SK-N-SH treated with all-trans-retinoic acid at 6 μM for 48 hours (cell line): ENCODE results near the gene NT5C3B.

Source experiments
- ATAC-seq: fragments of 200-7000 bp; cut with Tn5 transposase; 3 replicates; pipeline ENCODE4 v1.9.1; 2020; ENCODE audit warnings: mild to moderate bottlenecking, moderate library complexity
- ARNTL ChIP-seq: fragments of 450-650 bp; formaldehyde crosslinking; IDR thresholded peaks from 2 replicates; pipeline ENCODE4 v1.5.0; 2020; ENCODE audit warnings: low read depth, mild to moderate bottlenecking, moderate library complexity, borderline replicate concordance
- CREB5 ChIP-seq: fragments of 250-450 bp; sonication (Bioruptor Pico); IDR thresholded peaks from 2 replicates; pipeline ENCODE4 v1.5.1; 2020; ENCODE audit warnings: low read depth, mild to moderate bottlenecking, moderate library complexity
- CSDC2 ChIP-seq: fragments of 250-450 bp; sonication (Bioruptor Pico); IDR thresholded peaks from 2 replicates; pipeline ENCODE4 v1.5.0; 2020; ENCODE audit warnings: mild to moderate bottlenecking, moderate library complexity
- CSRNP3 ChIP-seq: fragments of 250-450 bp; sonication (Bioruptor Pico); IDR thresholded peaks from 2 replicates; pipeline ENCODE4 v1.5.1; 2021; ENCODE audit warnings: mild to moderate bottlenecking, moderate library complexity
- ESRRG ChIP-seq: fragments of 250-450 bp; sonication (Bioruptor Pico); IDR thresholded peaks from 2 replicates; pipeline ENCODE4 v1.6.1; 2021; ENCODE audit warnings: mild to moderate bottlenecking
- GLIS3 ChIP-seq: fragments of 250-450 bp; sonication (Bioruptor Pico); IDR thresholded peaks from 2 replicates; pipeline ENCODE4 v1.5.0; 2020; ENCODE audit warnings: mild to moderate bottlenecking, moderate library complexity
- ISL1 ChIP-seq: fragments of 250-450 bp; sonication (Bioruptor Pico); IDR thresholded peaks from 2 replicates; pipeline ENCODE4 v2.1.2; 2022; ENCODE audit warnings: mild to moderate bottlenecking, moderate library complexity
- PATZ1 ChIP-seq: fragments of 250-450 bp; sonication (Bioruptor Pico); IDR thresholded peaks from 2 replicates; pipeline ENCODE4 v1.8.0; 2020; ENCODE audit warnings: mild to moderate bottlenecking, moderate library complexity, borderline replicate concordance
- PPARA ChIP-seq: fragments of 250-450 bp; sonication (Bioruptor Pico); IDR thresholded peaks from 2 replicates; pipeline ENCODE4 v1.5.0; 2020; ENCODE audit warnings: mild to moderate bottlenecking, borderline replicate concordance
- RARB ChIP-seq: fragments of 250-450 bp; sonication (Bioruptor Pico); IDR thresholded peaks from 2 replicates; pipeline ENCODE4 v1.8.0; 2021; ENCODE audit warnings: mild to moderate bottlenecking, moderate library complexity
- SNAI2 ChIP-seq: fragments of 250-450 bp; sonication (Bioruptor Pico); IDR thresholded peaks from 2 replicates; pipeline ENCODE4 v1.5.0; 2020; ENCODE audit warnings: mild to moderate bottlenecking, moderate library complexity
- TCF4 ChIP-seq: fragments of 250-450 bp; sonication (Bioruptor Pico); IDR thresholded peaks from 2 replicates; pipeline ENCODE4 v1.8.0; 2021; ENCODE audit warnings: mild to moderate bottlenecking, moderate library complexity, borderline replicate concordance
- TOX ChIP-seq: fragments of 250-450 bp; sonication (Bioruptor Pico); IDR thresholded peaks from 2 replicates; pipeline ENCODE4 v1.8.0; 2021; ENCODE audit warnings: mild to moderate bottlenecking, moderate library complexity, borderline replicate concordance
- TSHZ2 ChIP-seq: fragments of 250-450 bp; sonication (Bioruptor Pico); IDR thresholded peaks from 2 replicates; pipeline ENCODE4 v1.5.0; 2020; ENCODE audit warnings: mild to moderate bottlenecking, moderate library complexity
- ZC3H10 ChIP-seq: fragments of 250-450 bp; sonication (Bioruptor Pico); IDR thresholded peaks from 2 replicates; pipeline ENCODE4 v1.5.1; 2021; ENCODE audit warnings: mild to moderate bottlenecking, moderate library complexity
- ZFP30 ChIP-seq: fragments of 450-650 bp; formaldehyde crosslinking; IDR thresholded peaks from 2 replicates; pipeline ENCODE4 v1.5.0; 2022; ENCODE audit warnings: mild to moderate bottlenecking, moderate library complexity
- ZNF565 ChIP-seq: fragments of 450-650 bp; formaldehyde crosslinking; conservative IDR thresholded peaks from 2 replicates; pipeline ENCODE4 v1.5.0; 2020; ENCODE audit warnings: low read depth, mild to moderate bottlenecking, moderate library complexity
- ZNF70 ChIP-seq: fragments of 450-650 bp; formaldehyde crosslinking; IDR thresholded peaks from 2 replicates; pipeline ENCODE4 v1.5.0; 2020; ENCODE audit warnings: mild to moderate bottlenecking, moderate library complexity
- ZNF8 ChIP-seq: fragments of 450-650 bp; formaldehyde crosslinking; IDR thresholded peaks from 2 replicates; pipeline ENCODE4 v1.5.0; 2020; ENCODE audit warnings: mild to moderate bottlenecking, moderate library complexity

NT5C3B gene

GRCh38 chr17:41873559-41874292 lies 37.7 kb upstream of the NT5C3B start:
- ATAC-seq: no peak
- TF ChIP-seq TCF4 (CRISPR knock-in tag) (no peak), CREB5 (CRISPR knock-in tag) (no peak), CSDC2 (no peak), CSRNP3 (CRISPR knock-in tag) (no peak)

- no peak for ATAC-seq
- TF ChIP-seq ARNTL (no peak), PATZ1 (no peak), RARB (no peak), TCF4 (CRISPR knock-in tag) (no peak), ZC3H10 (no peak), TOX (CRISPR knock-in tag) (no peak), CSDC2 (no peak), ISL1 (CRISPR knock-in tag) (no peak), ZNF8 (no peak), PPARA (no peak), ZNF565 (no peak), CREB5 (CRISPR knock-in tag) (no peak), ESRRG (no peak), ZNF70 (CRISPR knock-in tag) (no peak)
- TF ChIP-seq, all 23 proteins: peak for 0
Measured at GRCh38 chr17:41871789-41872188, 35.8 kb upstream of the NT5C3B start.

- no peak for ATAC-seq
- no peak for TF ChIP-seq ZFP30
- no peak for TF ChIP-seq CSRNP3 (CRISPR knock-in tag)
- TF ChIP-seq GLIS3 (CRISPR knock-in tag): no peak
- TF ChIP-seq ZNF70 (CRISPR knock-in tag): no peak
- no peak for TF ChIP-seq CREB5 (CRISPR knock-in tag)
- no peak for TF ChIP-seq PPARA
- TF ChIP-seq ZNF565: no peak
- TF ChIP-seq ZC3H10: no peak
- no peak for TF ChIP-seq RARB
- no peak for TF ChIP-seq CSDC2
- TF ChIP-seq TSHZ2 (CRISPR knock-in tag): no peak
- no peak for TF ChIP-seq ISL1 (CRISPR knock-in tag)
- no peak for TF ChIP-seq ARNTL
- no peak for TF ChIP-seq ESRRG
- no peak for TF ChIP-seq SNAI2
Measured at GRCh38 chr17:41870627-41871026, 34.6 kb upstream of the NT5C3B start.
